Left ventricle myocardium inferior (tissue), 1 donor: ENCODE measurements around the gene VRK1. TPM values are rescaled to one million over a fixed set of nuclear protein-coding genes. Genes with fewer than 3 reads are reported as not detected.
"Not testable (repeated sequence)": the region's sequence is repeated elsewhere in the genome, so short reads cannot be mapped to it uniquely, and the experiment has no call there.

Experiments
- DNase-seq: peaks from one replicate; pipeline ENCODE4 v3.0.0-alpha.2; 2020
- H3K27ac ChIP-seq: fragments of 200-600 bp; replicated peaks from 2 replicates; pipeline ENCODE4 v1.8.0; 2021
- H3K27me3 ChIP-seq: fragments of 200-600 bp; 2 replicates; pipeline ENCODE4 v1.8.0; 2021; ENCODE audit warnings: low read depth
- H3K36me3 ChIP-seq: fragments of 200-600 bp; 2 replicates; pipeline ENCODE4 v1.8.0; 2021
- H3K4me1 ChIP-seq: fragments of 200-600 bp; 2 replicates; pipeline ENCODE4 v1.8.0; 2021
- H3K4me3 ChIP-seq: fragments of 200-600 bp; 2 replicates; pipeline ENCODE4 v1.8.0; 2021; ENCODE audit warnings: mild to moderate bottlenecking, moderate library complexity
- H3K9me3 ChIP-seq: fragments of 200-600 bp; replicated peaks from 2 replicates; pipeline ENCODE4 v1.8.0; 2021
- intact Hi-C: fragments of 100-400 bp; cut with micrococcal nuclease; formaldehyde crosslinking; loops from one replicate; pipeline ENCODE4 v1.11.0; 2022
- total RNA-seq: library from RNA; stranded (reverse); fragmentation: NEBNext Ultra II Directional; extraction: Animal tissue kit (Norgen Biotek cat#: 25700); gene quantifications from one replicate; pipeline ENCODE4 v1.2.1, GENCODE V29; 2021
- TF ChIP-seq, protein P1 (sequence below): fragments of 200-600 bp; IDR thresholded peaks from 2 replicates; pipeline ENCODE4 v1.8.0; 2021; ENCODE audit warnings: antibody characterized with exemption, mild to moderate bottlenecking, borderline replicate concordance
- donor health status: DM: no; HTN: yes; CAD: no; lungs with severe emphysema.

VRK1 gene
- total RNA-seq, 1 donor from 2014 or later: 6.5 TPM

DNA sequence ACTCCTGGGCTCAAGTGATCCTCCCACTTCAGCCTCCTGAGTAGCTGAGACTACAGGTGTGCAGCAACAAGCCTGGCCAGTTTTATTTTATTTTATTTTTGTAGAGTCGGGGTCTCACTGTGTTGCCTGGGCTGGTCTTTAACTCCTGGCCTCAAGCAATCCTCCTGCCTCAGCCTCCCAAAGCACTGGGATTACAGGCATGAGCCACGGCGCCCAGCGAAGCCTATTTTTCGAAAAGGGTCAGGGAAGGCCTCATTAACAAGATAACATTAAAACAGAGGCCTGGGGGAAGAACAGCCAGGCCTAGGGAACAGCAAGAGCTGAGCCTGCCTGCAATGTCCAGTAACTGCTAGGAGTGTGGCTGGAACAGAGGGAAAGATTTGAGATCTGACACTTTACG, 36.1 kb upstream of the VRK1 start:
- Histone ChIP-seq H3K9me3 (no peaks in the 10 kb centered on the region), H3K4me1 (no peaks in the 10 kb centered on the region), H3K4me3 (no peak overlapping the region), H3K27me3 (peaks cover 29% of the 10 kb centered on the region), H3K36me3 (no peaks in the 10 kb centered on the region), H3K27ac (no peak overlapping the region)
- TF ChIP-seq, protein P1, sequence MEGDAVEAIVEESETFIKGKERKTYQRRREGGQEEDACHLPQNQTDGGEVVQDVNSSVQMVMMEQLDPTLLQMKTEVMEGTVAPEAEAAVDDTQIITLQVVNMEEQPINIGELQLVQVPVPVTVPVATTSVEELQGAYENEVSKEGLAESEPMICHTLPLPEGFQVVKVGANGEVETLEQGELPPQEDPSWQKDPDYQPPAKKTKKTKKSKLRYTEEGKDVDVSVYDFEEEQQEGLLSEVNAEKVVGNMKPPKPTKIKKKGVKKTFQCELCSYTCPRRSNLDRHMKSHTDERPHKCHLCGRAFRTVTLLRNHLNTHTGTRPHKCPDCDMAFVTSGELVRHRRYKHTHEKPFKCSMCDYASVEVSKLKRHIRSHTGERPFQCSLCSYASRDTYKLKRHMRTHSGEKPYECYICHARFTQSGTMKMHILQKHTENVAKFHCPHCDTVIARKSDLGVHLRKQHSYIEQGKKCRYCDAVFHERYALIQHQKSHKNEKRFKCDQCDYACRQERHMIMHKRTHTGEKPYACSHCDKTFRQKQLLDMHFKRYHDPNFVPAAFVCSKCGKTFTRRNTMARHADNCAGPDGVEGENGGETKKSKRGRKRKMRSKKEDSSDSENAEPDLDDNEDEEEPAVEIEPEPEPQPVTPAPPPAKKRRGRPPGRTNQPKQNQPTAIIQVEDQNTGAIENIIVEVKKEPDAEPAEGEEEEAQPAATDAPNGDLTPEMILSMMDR: no peak
- DNase-seq: no peak
- intact Hi-C loops: no loop called here

DNA sequence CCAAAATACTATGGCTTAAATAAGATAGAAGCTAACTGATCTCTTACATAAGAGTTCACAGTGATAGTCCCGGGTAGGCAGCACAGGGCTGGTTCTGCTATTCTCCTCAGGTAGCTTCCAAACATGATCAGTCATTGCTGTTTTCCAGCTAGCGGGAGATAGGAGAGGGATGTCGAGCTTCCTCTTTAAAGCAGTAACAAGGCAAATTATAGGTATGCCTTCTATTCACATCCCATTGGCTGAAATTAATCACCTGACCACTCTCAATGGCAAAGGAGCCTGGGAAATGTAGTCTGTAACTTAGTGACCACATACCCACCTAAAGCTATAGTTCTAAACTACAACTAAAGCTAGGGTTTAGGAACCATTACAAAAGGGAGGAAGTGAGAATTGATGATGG, 34.5 kb upstream of the VRK1 start:
- intact Hi-C loops: no loop called here
- TF ChIP-seq, protein P1: no peak
- H3K27ac ChIP-seq: no peak overlapping the region

DNA sequence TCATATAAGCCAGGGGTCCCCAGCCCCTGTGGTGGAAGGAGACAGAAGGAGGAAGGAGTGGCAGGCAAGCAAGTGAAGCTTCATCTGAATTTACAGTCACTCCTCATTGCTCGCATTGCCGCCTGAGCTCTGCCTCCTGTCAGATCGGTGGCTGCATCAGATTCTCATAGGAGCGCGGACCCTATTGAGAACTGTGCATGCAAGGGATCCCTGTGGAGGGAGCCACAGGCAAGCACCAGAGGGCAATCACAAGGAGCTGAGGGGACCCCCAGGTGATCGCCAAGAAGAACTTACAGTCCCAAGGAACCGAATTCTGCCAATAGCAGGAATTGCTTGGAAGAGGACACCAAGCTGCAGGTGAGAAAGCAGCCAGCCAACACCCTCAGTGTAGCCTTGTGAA, 33.2 kb upstream of the VRK1 start:
- Histone ChIP-seq H3K4me3 (no peak overlapping the region), H3K27ac (no peak overlapping the region), H3K36me3 (no peaks in the 10 kb centered on the region), H3K27me3 (peaks cover 1% of the 10 kb centered on the region), H3K9me3 (no peaks in the 10 kb centered on the region), H3K4me1 (no peaks in the 10 kb centered on the region)
- TF ChIP-seq, protein P1: no peak
- intact Hi-C loops: no loop called here
- no peak for DNase-seq

More for the DNA sequence above, 34.5 kb upstream of the VRK1 start:
- H3K4me1 ChIP-seq: no peaks in the 10 kb centered on the region
- no peak overlapping the region for H3K4me3 ChIP-seq
- no peaks in the 10 kb centered on the region for H3K9me3 ChIP-seq
- H3K36me3 ChIP-seq: no peaks in the 10 kb centered on the region
- peaks cover 13% of the 10 kb centered on the region for H3K27me3 ChIP-seq
- no peak for DNase-seq

DNA sequence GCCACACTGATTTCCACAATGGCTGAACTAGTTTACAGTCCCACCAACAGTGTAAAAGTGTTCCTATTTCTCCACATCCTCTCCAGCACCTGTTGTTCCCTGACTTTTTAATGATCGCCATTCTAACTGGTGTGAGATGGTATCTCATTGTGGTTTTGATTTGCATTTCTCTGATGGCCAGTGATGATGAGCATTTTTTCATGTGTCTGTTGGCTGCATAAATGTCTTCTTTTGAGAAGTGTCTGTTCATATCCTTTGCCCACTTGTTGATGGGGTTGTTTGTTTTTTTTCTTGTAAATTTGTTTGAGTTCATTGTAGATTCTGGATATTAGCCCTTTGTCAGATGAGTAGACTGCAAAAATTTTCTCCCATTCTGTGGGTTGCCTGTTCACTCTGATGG, 32.0 kb upstream of the VRK1 start:
- intact Hi-C loops: not testable (repeated sequence)

DNA sequence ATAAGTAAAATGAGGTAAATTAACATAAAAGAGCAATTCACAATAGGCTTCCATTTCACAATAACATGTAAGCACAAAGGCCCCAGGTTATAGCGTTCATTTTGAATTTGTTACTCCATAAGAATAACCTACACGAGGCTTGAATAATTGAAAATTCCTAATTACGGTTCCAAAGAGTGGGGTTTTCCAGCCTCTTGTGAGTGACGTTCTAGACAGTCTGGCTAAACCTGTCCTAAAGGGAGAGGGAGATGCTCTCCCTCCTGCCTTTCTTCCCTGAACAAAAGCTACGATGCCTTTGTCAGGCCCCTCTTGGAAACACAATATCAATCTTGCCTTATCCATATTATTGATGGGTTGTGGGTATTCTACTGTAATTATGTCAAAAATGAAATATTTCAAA, 24.3 kb upstream of the VRK1 start:
- H3K36me3 ChIP-seq: no peaks in the 10 kb centered on the region

More for the DNA sequence above, 32.0 kb upstream of the VRK1 start:
- not testable (repeated sequence) for H3K9me3 ChIP-seq, H3K36me3 ChIP-seq, H3K27ac ChIP-seq, H3K4me3 ChIP-seq, H3K4me1 ChIP-seq, DNase-seq
- peaks cover 11% of the 10 kb centered on the region for H3K27me3 ChIP-seq

DNA sequence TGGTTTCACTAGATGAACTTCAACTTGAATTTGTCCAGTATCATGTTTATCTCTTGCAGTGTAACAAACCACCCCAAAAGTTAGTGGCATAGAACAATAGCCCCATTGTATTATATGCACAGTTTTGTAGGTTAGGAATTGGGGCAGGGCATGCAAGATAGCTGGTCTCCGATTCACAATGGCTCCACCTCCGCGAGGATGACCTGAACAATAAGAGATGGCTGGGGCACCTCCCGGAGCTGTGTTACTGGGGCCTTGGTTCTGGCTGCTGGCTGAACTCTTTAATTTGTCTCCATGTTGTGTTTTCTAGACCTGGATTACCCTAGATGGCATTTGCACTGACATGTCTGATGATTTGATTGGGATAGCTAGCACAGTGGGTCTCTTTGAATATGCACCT, 20.4 kb upstream of the VRK1 start:
- Histone ChIP-seq H3K4me3 (no peak overlapping the region), H3K9me3 (no peaks in the 10 kb centered on the region), H3K36me3 (no peaks in the 10 kb centered on the region), H3K4me1 (no peaks in the 10 kb centered on the region), H3K27me3 (peaks cover 37% of the 10 kb centered on the region), H3K27ac (no peak overlapping the region)
- TF ChIP-seq, protein P1: no peak
- intact Hi-C loops: no loop called here
- DNase-seq: no peak

More for the DNA sequence above, 24.3 kb upstream of the VRK1 start:
- Histone ChIP-seq H3K27ac (no peak overlapping the region), H3K4me3 (no peak overlapping the region), H3K9me3 (no peaks in the 10 kb centered on the region), H3K4me1 (no peaks in the 10 kb centered on the region), H3K27me3 (peaks cover 42% of the 10 kb centered on the region)
- TF ChIP-seq, protein P1: no peak
- intact Hi-C loops: no loop called here
- DNase-seq: no peak
